ENCODE data around the gene COMMD3. TPM values are rescaled to one million over a fixed set of nuclear protein-coding genes. Genes with fewer than 3 reads are reported as not detected.

COMMD3 gene
- total RNA-seq, 1 experiment from 2014 or later, result 2.4 TPM

- Histone ChIP-seq H3K9ac (ENCODE audit: extremely low read depth, insufficient read length, low read length) (no peak overlapping the region), H3T11ph (ENCODE audit: low read length) (no peak overlapping the region), H2BK12ac (ENCODE audit: insufficient read length, low read depth, low read length) (no peak overlapping the region), H2BK20ac (ENCODE audit: low read depth, low read length, poor library complexity, severe bottlenecking) (no peak overlapping the region), H3K56ac (ENCODE audit: insufficient read length, low read depth, low read length) (no peak overlapping the region), H3K4ac (ENCODE audit: low read depth, low read length) (no peak overlapping the region), H2BK15ac (ENCODE audit: low read depth, low read length) (no peak overlapping the region), H2AK5ac (ENCODE audit: insufficient read length, low read length) (no peak overlapping the region), H3K27me3 (ENCODE audit: insufficient read depth, low read length) (no peaks in the 10 kb centered on the region), H3K79me1 (ENCODE audit: insufficient read depth, low read depth, low read length, poor library complexity, severe bottlenecking) (no peaks in the 10 kb centered on the region), H3K23me2 (ENCODE audit: insufficient read length, low read depth, low read length, poor library complexity, severe bottlenecking) (no peaks in the 10 kb centered on the region), H4K8ac (replicated peaks; ENCODE audit: insufficient read length, low read depth, low read length) (no peak overlapping the region), H3K27ac (ENCODE audit: insufficient read length, low read depth, low read length) (no peak overlapping the region), H4K20me1 (ENCODE audit: control insufficient read depth, insufficient read depth, insufficient read length) (no peaks in the 10 kb centered on the region), H3K9me3 (ENCODE audit: control insufficient read depth, low read depth, low read length) (no peaks in the 10 kb centered on the region), H3K23ac (ENCODE audit: insufficient read length, low read depth, low read length) (no peak overlapping the region), H2AFZ (ENCODE audit: low read length) (no peak overlapping the region), H3K4me2 (ENCODE audit: insufficient read depth, insufficient read length, low read length) (no peak overlapping the region), H4K5ac (ENCODE audit: insufficient read length, low read depth, low read length) (no peak overlapping the region), H3K4me1 (ENCODE audit: insufficient read depth, low read length) (no peaks in the 10 kb centered on the region), H3K14ac (ENCODE audit: insufficient read depth, low read length) (no peak overlapping the region), H3K79me2 (ENCODE audit: insufficient read depth, low read length) (no peaks in the 10 kb centered on the region), H2BK5ac (ENCODE audit: insufficient read length, low read length) (no peak overlapping the region), H3K18ac (ENCODE audit: insufficient read length, low read depth, low read length) (no peak overlapping the region), H4K91ac (ENCODE audit: insufficient read length, low read depth, low read length) (no peak overlapping the region), H2BK120ac (ENCODE audit: low read depth, low read length, poor library complexity, severe bottlenecking) (no peak overlapping the region)
- Mint-ChIP-seq H3K27me3 (ENCODE audit: low read depth) (no peaks in the 10 kb centered on the region; the same call in 1 of the 2 replicates), H3K9me3 (no peaks in the 10 kb centered on the region), H3K4me3 (no peak overlapping the region), H3K36me3 (ENCODE audit: insufficient read depth in 1 of 3, low read depth in 3 of 3) (no peaks in the 10 kb centered on the region), H3K4me1 (no peaks in the 10 kb centered on the region), H3K27ac (no peak overlapping the region)
- WGBS (ENCODE audit: extremely low coverage, insufficient read length, low lambda C conversion rate), result no CpG with 5 or more reads among the region's 4 CpGs
- no peak for DNase-seq
- no peak for TF ChIP-seq CTCF (conservative IDR thresholded peaks at IDR 0.05)
These were observed 49.7 kb downstream of the COMMD3 start for GRCh38 chr10:22365644-22366434.

Measured in H9 (cell line).